Neural progenitor cell (in vitro differentiated cells): ENCODE results near the gene VANGL2. TPM values are rescaled to one million over a fixed set of nuclear protein-coding genes. Genes with fewer than 3 reads are reported as not detected.

Experiments
- DNase-seq: peaks from one replicate; pipeline ENCODE4 v3.0.0-alpha.2; 2016; ENCODE audit warnings: low spot score
- H2AFZ ChIP-seq: fragments of 200-600 bp; sonication (generic); replicated peaks from 2 replicates; pipeline ENCODE4 v1.6.1; 2016; ENCODE audit warnings: antibody characterized with exemption
- H3F3A ChIP-seq: fragments of 200-600 bp; sonication (generic); 2 replicates; pipeline ENCODE4 v1.6.1; 2016; ENCODE audit warnings: antibody characterized with exemption, low read depth
- H3K27ac ChIP-seq: fragments of 200-600 bp; sonication (generic); 2 replicates; pipeline ENCODE4 v1.5.1; 2016; ENCODE audit warnings: mild to moderate bottlenecking
- H3K27me3 ChIP-seq: fragments of 200-600 bp; sonication (generic); 2 replicates; pipeline ENCODE4 v1.6.1; 2016; ENCODE audit warnings: mild to moderate bottlenecking, moderate library complexity
- H3K36me3 ChIP-seq: fragments of 200-600 bp; sonication (generic); 2 replicates; pipeline ENCODE4 v1.5.1; 2016
- H3K4me1 ChIP-seq: fragments of 200-600 bp; sonication (generic); 2 replicates; pipeline ENCODE4 v1.6.1; 2016; ENCODE audit warnings: mixed run types
- H3K4me2 ChIP-seq: fragments of 200-600 bp; sonication (generic); 2 replicates; pipeline ENCODE4 v1.6.1; 2016
- H3K4me3 ChIP-seq: fragments of 200-600 bp; sonication (generic); 2 replicates; pipeline ENCODE4 v1.5.1; 2016
- H3K79me2 ChIP-seq: fragments of 200-600 bp; sonication (generic); 2 replicates; pipeline ENCODE4 v1.6.1; 2016; ENCODE audit warnings: low read depth
- H3K9ac ChIP-seq: fragments of 200-600 bp; sonication (generic); 2 replicates; pipeline ENCODE4 v1.6.1; 2016
- H3K9me3 ChIP-seq: fragments of 200-600 bp; sonication (generic); 2 replicates; pipeline ENCODE4 v1.5.1; 2016; ENCODE audit warnings: low read depth
- H4K20me1 ChIP-seq: fragments of 200-600 bp; sonication (generic); 2 replicates; pipeline ENCODE4 v1.6.1; 2016; ENCODE audit warnings: low read depth
- H3K27ac Mint-ChIP-seq: 3 replicates; pipeline ENCODE4 v1.8.0; 2021; ENCODE audit warnings: mixed read lengths
- H3K27me3 Mint-ChIP-seq: 2 replicates; pipeline ENCODE4 v1.8.0; 2022; ENCODE audit warnings: low read depth, mild to moderate bottlenecking, inconsistent platforms, moderate library complexity, mixed read lengths; ENCODE audit not compliant: insufficient read depth
- H3K36me3 Mint-ChIP-seq: 3 replicates; pipeline ENCODE4 v1.8.0; 2021; ENCODE audit warnings: mixed read lengths
- H3K4me1 Mint-ChIP-seq: 3 replicates; pipeline ENCODE4 v1.8.0; 2021; ENCODE audit warnings: mixed read lengths
- H3K4me3 Mint-ChIP-seq: 3 replicates; pipeline ENCODE4 v1.8.0; 2021; ENCODE audit warnings: mild to moderate bottlenecking, moderate library complexity, mixed read lengths
- H3K9me3 Mint-ChIP-seq: 3 replicates; pipeline ENCODE4 v1.8.0; 2020; ENCODE audit warnings: mixed read lengths
- EZH2 ChIP-seq: fragments of 200-600 bp; sonication (generic); IDR thresholded peaks from 2 replicates; pipeline ENCODE4 v1.6.1; 2017; ENCODE audit warnings: antibody characterized with exemption, mild to moderate bottlenecking, moderate library complexity
- EZH2phosphoT487 ChIP-seq: fragments of 200-600 bp; sonication (generic); IDR thresholded peaks from 2 replicates; pipeline ENCODE4 v1.6.1; 2017; ENCODE audit warnings: antibody characterized with exemption
- total RNA-seq: library from RNA; depleted of rRNA; stranded (reverse); fragments of >200 nt; gene quantifications from 2 replicates; pipeline ENCODE4 v1.2.3, GENCODE V29; 2015; ENCODE audit warnings: low replicate concordance
- TF ChIP-seq, protein P1 (sequence below): fragments of 200-600 bp; sonication (generic); IDR thresholded peaks from 2 replicates; pipeline ENCODE4 v1.5.1; 2017; ENCODE audit warnings: antibody characterized with exemption, mild to moderate bottlenecking

VANGL2 gene
- total RNA-seq, 1 donor from 2014 or later: 23.0 TPM

DNA sequence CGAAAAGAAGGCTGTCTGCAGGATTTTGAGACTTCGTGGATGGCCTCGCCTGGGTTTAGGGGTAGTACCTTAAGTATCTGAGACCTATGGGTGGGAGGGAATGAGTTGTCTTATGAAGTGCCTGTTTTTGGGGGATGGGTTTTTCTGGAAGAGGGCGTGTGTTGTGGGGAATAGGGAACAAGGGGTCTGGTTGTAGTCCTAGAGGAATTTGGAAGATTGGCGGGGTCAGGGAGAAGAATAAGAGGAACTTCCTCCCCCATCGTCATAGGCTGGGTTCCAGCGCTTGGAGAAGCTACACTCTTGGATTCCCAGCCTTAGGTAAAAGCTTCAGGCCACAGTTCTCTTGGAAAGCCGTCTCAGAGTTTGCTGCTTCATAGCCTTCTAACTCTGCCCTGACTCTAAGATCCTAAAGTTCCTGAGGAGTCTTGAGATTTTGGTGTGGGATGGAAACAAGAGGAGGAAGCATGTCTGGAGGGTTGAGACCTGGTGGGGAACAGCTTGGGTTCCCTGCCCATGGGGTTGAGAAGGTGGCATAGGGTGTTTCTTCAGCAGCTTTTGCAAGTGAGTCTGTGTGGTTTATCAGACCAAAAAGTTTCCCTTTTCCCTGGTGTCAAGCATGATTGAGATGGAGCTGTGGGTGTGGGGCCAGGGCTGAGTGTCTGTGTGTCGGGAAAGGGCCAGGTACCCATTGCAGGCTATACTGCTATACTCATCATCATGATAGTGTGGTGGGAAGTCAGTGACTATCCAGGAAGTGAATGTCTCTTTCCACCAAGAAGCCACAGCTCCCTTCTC, 1.8 kb downstream of the VANGL2 start:
- H3K4me1 Mint-ChIP-seq: peaks cover 78% of the 10 kb centered on the region
- no peaks in the 10 kb centered on the region for H3K27me3 Mint-ChIP-seq
- Histone ChIP-seq H3K27ac (no peak overlapping the region), H3K79me2 (peaks cover 68% of the 10 kb centered on the region), H3K27me3 (no peaks in the 10 kb centered on the region), H3K4me2 (peak overlapping the region; percentile 98), H3F3A (peaks cover 15% of the 10 kb centered on the region), H3K9ac (peak overlapping the region; percentile 92), H3K36me3 (no peaks in the 10 kb centered on the region), H3K4me1 (peaks cover 72% of the 10 kb centered on the region), H2AFZ (no peak overlapping the region), H3K9me3 (no peaks in the 10 kb centered on the region), H4K20me1 (peaks cover 56% of the 10 kb centered on the region), H3K4me3 (peak overlapping the region; percentile 100)
- TF ChIP-seq EZH2 (no peak), EZH2phosphoT487 (no peak)
- TF ChIP-seq, protein P1, sequence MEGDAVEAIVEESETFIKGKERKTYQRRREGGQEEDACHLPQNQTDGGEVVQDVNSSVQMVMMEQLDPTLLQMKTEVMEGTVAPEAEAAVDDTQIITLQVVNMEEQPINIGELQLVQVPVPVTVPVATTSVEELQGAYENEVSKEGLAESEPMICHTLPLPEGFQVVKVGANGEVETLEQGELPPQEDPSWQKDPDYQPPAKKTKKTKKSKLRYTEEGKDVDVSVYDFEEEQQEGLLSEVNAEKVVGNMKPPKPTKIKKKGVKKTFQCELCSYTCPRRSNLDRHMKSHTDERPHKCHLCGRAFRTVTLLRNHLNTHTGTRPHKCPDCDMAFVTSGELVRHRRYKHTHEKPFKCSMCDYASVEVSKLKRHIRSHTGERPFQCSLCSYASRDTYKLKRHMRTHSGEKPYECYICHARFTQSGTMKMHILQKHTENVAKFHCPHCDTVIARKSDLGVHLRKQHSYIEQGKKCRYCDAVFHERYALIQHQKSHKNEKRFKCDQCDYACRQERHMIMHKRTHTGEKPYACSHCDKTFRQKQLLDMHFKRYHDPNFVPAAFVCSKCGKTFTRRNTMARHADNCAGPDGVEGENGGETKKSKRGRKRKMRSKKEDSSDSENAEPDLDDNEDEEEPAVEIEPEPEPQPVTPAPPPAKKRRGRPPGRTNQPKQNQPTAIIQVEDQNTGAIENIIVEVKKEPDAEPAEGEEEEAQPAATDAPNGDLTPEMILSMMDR: no peak
- H3K36me3 Mint-ChIP-seq: peaks cover 26% of the 10 kb centered on the region
- DNase-seq: no peak
- peak overlapping the region; percentile 79 for H3K27ac Mint-ChIP-seq
- no peaks in the 10 kb centered on the region for H3K9me3 Mint-ChIP-seq
- H3K4me3 Mint-ChIP-seq: peak overlapping the region; percentile 97

GRCh38 chr1:160403244-160403643, 2.9 kb downstream of the VANGL2 start:
- Histone ChIP-seq H4K20me1 (peaks cover 57% of the 10 kb centered on the region), H2AFZ (no peak overlapping the region), H3K9me3 (no peaks in the 10 kb centered on the region), H3K9ac (no peak overlapping the region), H3F3A (peaks cover 15% of the 10 kb centered on the region), H3K27me3 (no peaks in the 10 kb centered on the region), H3K4me2 (peak overlapping the region; percentile 98), H3K79me2 (peaks cover 79% of the 10 kb centered on the region), H3K4me1 (peaks cover 75% of the 10 kb centered on the region), H3K36me3 (no peaks in the 10 kb centered on the region), H3K27ac (no peak overlapping the region), H3K4me3 (peak overlapping the region; percentile 100)
- DNase-seq: no peak
- peaks cover 83% of the 10 kb centered on the region for H3K4me1 Mint-ChIP-seq
- peak overlapping the region; percentile 97 for H3K4me3 Mint-ChIP-seq
- no peak overlapping the region for H3K27ac Mint-ChIP-seq
- H3K27me3 Mint-ChIP-seq: no peaks in the 10 kb centered on the region
- no peaks in the 10 kb centered on the region for H3K9me3 Mint-ChIP-seq
- TF ChIP-seq EZH2: no peak
- no peak for TF ChIP-seq EZH2phosphoT487
- TF ChIP-seq, protein P1: no peak
- peaks cover 31% of the 10 kb centered on the region for H3K36me3 Mint-ChIP-seq

DNA sequence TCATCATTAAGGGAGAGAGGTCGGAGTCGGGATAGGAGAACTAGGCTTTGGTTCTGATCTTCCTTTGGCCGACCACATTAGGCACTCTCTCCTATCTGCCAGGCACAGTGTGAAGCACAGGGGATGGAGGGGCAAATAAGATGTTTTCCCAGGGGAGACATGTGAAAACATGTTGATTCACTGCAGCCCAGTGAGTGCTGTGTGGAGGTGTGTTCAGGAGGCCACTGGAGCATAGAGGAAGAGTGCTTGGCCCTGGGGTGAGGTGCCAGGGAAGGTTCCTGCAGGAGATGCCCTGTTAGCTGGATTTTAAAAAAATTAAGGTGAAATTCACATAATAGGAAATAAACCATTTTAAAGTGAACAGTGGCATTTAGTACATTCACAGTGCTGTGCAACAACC, 3.7 kb downstream of the VANGL2 start:
- no peaks in the 10 kb centered on the region for H3K36me3 ChIP-seq
- Mint-ChIP-seq H3K27ac (peak overlapping the region; percentile 18), H3K4me3 (peak overlapping the region; percentile 19), H3K4me1 (peaks cover 85% of the 10 kb centered on the region), H3K27me3 (peaks cover 3% of the 10 kb centered on the region), H3K9me3 (no peaks in the 10 kb centered on the region), H3K36me3 (peaks cover 33% of the 10 kb centered on the region)
- H3K27me3 ChIP-seq: no peaks in the 10 kb centered on the region
- H4K20me1 ChIP-seq: peaks cover 57% of the 10 kb centered on the region
- TF ChIP-seq EZH2phosphoT487 (no peak), EZH2 (no peak)
- TF ChIP-seq, protein P1: no peak
- H3K27ac ChIP-seq: no peak overlapping the region
- no peaks in the 10 kb centered on the region for H3K9me3 ChIP-seq
- H3F3A ChIP-seq: peaks cover 15% of the 10 kb centered on the region
- DNase-seq: no peak
- peaks cover 87% of the 10 kb centered on the region for H3K79me2 ChIP-seq
- peak overlapping the region; percentile 98 for H3K4me2 ChIP-seq
- H2AFZ ChIP-seq: no peak overlapping the region
- H3K9ac ChIP-seq: no peak overlapping the region
- H3K4me1 ChIP-seq: peaks cover 75% of the 10 kb centered on the region
- peak overlapping the region; percentile 100 for H3K4me3 ChIP-seq
